ENCODE measurements around the gene RASL10B.
"Not testable (repeated sequence)": the region's sequence is repeated elsewhere in the genome, so short reads cannot be mapped to it uniquely, and the experiment has no call there.

RASL10B gene

GRCh38 chr17:35731239-35731916, at the start of gene RASL10B:
RASL10B (plus strand) TSS chr17:35731639; CDS start chr17:35735185, 3,546 bp downstream.
- peak in 1 of 2 donors; percentile 23 for DNase-seq (ENCODE audit: low read depth in 2 of 2, low spot score in 1 of 2)

GRCh38 chr17:35683591-35683990, 47.8 kb upstream of the RASL10B start:
- no peak for DNase-seq (ENCODE audit: low read depth in 2 of 2, low spot score in 1 of 2)

- DNase-seq (ENCODE audit: low read depth in 2 of 2, low spot score in 1 of 2): no peak
Observed at GRCh38 chr17:35684055-35684802, 47.2 kb upstream of the RASL10B start.

- no peak for DNase-seq (ENCODE audit: low read depth in 2 of 2, low spot score in 1 of 2)
Observed at GRCh38 chr17:35692512-35693210, 38.8 kb upstream of the RASL10B start.

- DNase-seq (ENCODE audit: low read depth in 2 of 2, low spot score in 1 of 2): no peak
Observed at GRCh38 chr17:35693662-35694061, 37.8 kb upstream of the RASL10B start.

GRCh38 chr17:35694906-35695305, 36.5 kb upstream of the RASL10B start:
- no peak for DNase-seq (ENCODE audit: low read depth in 2 of 2, low spot score in 1 of 2)

GRCh38 chr17:35695613-35696012, 35.8 kb upstream of the RASL10B start:
- no peak for DNase-seq (ENCODE audit: low read depth in 2 of 2, low spot score in 1 of 2)

GRCh38 chr17:35698800-35699199, 32.6 kb upstream of the RASL10B start:
- no peak for DNase-seq (ENCODE audit: low read depth in 2 of 2, low spot score in 1 of 2)

- no peak for DNase-seq (ENCODE audit: low read depth in 2 of 2, low spot score in 1 of 2)
Observed at GRCh38 chr17:35700150-35700549, 31.3 kb upstream of the RASL10B start.

GRCh38 chr17:35701491-35701890, 29.9 kb upstream of the RASL10B start:
- DNase-seq (ENCODE audit: low read depth in 2 of 2, low spot score in 1 of 2): no peak

GRCh38 chr17:35703308-35703707, 28.1 kb upstream of the RASL10B start:
- not testable (repeated sequence) for DNase-seq (ENCODE audit: low read depth in 2 of 2, low spot score in 1 of 2)

GRCh38 chr17:35705230-35705629, 26.2 kb upstream of the RASL10B start:
- DNase-seq (ENCODE audit: low read depth in 2 of 2, low spot score in 1 of 2): no peak

- no peak for DNase-seq (ENCODE audit: low read depth in 2 of 2, low spot score in 1 of 2)
Observed at GRCh38 chr17:35705705-35706104, 25.7 kb upstream of the RASL10B start.

GRCh38 chr17:35708149-35708548, 23.3 kb upstream of the RASL10B start:
- no peak for DNase-seq (ENCODE audit: low read depth in 2 of 2, low spot score in 1 of 2)

GRCh38 chr17:35708951-35709350, 22.5 kb upstream of the RASL10B start:
- DNase-seq (ENCODE audit: low read depth in 2 of 2, low spot score in 1 of 2): no peak

GRCh38 chr17:35709874-35710273, 21.6 kb upstream of the RASL10B start:
- no peak for DNase-seq (ENCODE audit: low read depth in 2 of 2, low spot score in 1 of 2)

GRCh38 chr17:35710950-35711349, 20.5 kb upstream of the RASL10B start:
- DNase-seq (ENCODE audit: low read depth in 2 of 2, low spot score in 1 of 2): no peak

GRCh38 chr17:35713069-35713728, 18.2 kb upstream of the RASL10B start:
- no peak for DNase-seq (ENCODE audit: low read depth in 2 of 2, low spot score in 1 of 2)

- no peak for DNase-seq (ENCODE audit: low read depth in 2 of 2, low spot score in 1 of 2)
Observed at GRCh38 chr17:35714988-35715387, 16.5 kb upstream of the RASL10B start.

GRCh38 chr17:35715416-35715815, 16.0 kb upstream of the RASL10B start:
- no peak for DNase-seq (ENCODE audit: low read depth in 2 of 2, low spot score in 1 of 2)

- DNase-seq (ENCODE audit: low read depth in 2 of 2, low spot score in 1 of 2): no peak
Observed at GRCh38 chr17:35716173-35716572, 15.3 kb upstream of the RASL10B start.
